ENCODE data around the gene PYY.
"Not testable (repeated sequence)": the region's sequence is repeated elsewhere in the genome, so short reads cannot be mapped to it uniquely, and the experiment has no call there.

The PYY gene

DNA sequence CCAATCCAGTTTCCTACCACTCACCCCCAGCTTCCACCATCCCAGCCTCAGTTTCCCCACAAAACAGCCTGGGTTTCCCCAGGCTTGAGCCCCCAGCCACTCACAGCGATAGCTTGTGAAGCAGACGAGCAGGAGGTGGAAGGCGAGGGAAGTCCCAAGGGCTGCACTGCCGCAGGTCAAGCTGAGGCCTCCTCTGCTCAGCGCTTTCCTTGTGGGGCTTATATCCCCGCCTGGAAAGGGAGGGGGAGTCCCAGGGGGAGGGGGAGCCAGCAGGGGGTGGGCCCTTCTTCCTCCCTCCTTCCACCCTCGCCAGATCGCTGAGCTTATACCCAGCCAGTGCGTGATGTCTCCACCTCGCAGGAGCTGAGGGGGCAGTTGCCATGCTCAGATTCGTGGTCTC lies at the start of gene PYY:
TSS of gene PYY (minus strand) at position 195 of the 400 bp plus-strand sequence. CDS start 457 bp downstream, outside the sequence.
- DNase-seq: no peak

DNA sequence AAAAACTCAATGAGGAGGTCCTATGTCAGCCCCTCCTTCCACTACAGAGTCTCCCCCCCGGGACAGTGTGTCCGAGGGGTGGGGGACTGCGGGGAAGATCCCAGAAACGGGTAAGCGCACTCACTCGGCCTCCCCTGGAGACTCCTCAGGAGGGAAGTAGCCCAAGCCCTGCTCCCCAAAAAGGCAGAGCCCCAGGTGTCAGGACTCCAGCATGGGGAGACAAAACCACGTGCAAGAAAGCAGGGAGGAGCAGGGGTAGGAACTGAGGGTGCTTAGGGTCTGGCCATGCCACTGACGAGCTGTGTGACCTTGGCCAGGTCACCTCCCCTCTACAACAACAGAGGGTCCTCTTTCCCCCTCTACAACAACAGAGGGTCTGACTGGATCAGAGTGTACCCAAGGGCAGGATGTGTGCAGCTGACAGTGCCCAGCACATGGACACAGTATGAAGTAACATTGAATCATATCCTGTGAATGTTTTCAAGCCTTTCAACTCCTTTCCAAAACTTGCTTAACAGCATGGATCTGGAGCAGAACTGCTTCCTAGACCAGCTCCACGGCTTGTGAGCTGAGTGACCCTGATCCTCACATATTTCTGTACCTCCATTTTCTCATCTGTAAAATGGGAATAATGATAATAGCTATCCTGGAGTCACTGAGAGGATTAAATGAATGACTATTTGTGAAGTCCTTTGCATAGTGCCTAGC lies 48.6 kb upstream of the PYY start:
- no peak for DNase-seq

DNA sequence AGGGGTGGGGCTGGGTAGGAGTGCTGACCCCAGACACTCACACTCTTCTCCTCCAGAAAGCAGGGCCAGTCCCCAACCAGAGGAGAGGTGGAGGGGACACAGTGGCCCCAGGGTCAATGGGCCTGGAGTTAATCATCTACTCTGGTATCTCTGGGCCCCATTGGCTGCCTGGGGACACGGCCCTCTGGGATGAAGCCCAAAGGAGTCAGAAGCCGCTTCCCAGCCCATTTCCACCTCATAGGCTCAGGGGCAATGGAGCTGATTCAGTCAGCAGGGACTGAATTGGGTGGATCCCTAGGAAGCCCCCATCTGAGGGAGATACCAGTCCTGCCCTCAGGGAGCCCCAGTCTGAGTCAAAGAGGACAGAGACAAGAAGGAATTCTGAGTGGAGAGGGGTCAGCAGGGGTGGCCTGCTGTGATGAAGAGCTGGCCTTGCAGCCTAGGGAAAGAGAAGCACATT lies 47.8 kb upstream of the PYY start:
- DNase-seq: no peak

DNA sequence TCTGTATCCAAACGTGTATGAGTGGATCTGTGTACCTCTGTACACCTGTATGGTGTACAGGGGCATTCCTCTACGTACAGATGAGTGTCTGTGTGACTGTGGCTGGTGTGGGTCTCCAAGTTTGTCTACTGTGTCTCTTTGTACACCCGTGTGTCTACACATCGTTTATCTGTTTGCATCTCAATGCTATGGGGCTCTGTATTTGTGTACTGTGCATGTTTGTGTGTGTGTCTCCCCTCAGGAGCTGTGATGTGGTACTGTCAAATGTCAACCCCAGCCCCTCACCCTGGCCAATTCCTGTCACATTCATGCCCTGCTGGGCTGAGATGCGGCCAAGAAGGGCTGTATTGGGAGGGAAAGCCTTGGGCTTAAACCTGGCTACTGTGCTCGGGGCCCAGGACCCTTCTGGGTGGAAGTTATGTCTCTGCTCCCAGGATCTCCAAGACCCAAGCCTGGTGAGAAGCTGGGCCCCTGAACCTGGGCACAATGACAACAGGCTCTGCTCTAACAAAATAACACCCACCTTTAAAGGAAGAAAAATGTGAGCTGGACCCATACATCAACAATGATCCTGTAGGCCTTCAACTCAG lies 47.2 kb upstream of the PYY start:
- DNase-seq: no peak

DNA sequence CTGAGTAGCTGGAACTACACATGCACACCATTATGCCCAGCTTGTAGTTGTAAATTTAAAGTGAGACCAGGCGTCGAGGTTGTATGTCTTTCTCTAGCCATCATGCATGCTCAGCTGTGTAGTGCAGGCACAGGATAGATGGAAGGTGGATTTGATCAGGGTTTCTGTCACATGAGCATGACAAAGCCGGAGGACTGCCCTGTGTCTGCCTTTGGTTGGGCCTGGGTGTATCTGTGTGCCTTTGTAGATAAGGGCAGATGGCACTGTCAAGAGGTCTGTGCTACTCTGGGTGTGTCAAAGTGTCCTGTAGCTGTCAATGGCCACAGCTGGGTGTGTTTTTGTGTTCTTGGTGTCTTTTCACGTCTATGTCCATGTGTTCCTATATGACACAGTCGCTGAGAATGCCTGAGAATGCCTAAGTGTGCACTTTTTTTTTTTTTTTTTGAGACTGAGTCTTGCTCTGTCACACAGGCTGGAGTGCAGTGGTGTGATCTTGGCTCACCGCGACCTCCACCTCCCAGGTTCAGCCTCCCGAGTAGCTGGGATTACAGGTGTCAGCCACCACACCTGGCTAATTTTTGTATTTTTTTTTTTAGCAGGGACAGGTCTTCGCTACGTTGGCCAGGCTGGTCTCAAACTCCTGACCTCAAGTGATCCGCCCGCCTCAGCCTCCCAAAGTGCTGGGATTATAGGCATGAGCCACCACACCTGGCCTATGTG lies 46.6 kb upstream of the PYY start:
- no peak for DNase-seq

DNA sequence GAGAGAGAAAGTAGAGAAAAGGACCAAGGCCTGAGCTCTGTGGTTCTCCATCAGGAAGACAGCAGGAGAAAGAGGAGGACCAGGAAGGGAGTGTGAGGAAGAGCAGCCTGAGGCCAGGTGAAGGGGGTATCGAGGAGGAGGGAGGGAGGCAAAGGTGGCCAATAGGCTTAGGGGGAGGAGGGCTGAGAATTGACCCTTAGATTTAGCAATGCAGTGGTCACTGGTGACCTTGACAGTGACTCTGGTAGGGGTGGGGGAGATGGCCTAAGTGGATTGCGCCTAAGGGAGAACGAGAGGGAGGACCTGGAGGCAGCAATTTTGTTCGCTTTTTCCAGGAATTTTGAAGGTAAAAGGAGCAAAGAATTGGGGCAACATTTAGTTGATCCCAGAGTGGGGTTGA lies 45.3 kb upstream of the PYY start:
- DNase-seq: no peak

DNA sequence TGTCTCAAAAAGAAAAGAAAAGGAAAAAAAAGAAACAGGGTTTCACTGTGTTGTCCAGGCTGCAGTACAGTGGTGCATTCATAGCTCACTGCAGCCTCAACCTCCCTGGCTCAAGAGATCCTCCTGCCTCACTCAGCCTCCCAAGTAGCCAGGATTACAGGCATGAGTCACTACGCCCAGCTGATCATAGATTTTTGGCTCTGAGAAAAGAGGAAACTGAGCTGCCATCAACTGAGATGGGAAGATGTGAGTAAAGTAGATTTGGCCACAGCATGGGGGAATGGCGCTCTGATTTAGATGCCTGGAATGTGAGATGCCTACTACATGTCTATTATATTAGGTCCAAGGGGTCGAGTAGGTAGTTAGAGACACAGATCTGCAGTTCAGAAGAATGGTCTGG lies 44.8 kb upstream of the PYY start:
- DNase-seq: no peak

- DNase-seq: not testable (repeated sequence)
Observed at GRCh38 chr17:43997180-43997579, 43.4 kb upstream of the PYY start.

DNA sequence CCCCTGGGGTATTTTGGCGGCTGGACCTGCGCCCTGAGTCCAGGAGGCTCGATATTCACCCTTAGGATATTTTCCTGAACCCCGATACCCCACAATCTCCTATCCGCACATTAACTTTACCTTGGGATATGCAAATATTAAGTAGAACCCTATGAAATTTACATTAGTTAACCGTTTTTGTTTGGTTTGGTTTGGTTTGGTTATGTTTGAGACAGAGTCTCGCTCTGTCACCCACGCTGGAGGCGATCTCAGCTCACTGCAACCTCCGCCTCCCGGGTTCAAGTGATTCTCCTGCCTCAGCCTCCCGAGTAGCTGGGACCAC lies 41.4 kb upstream of the PYY start:
- DNase-seq: no peak

DNA sequence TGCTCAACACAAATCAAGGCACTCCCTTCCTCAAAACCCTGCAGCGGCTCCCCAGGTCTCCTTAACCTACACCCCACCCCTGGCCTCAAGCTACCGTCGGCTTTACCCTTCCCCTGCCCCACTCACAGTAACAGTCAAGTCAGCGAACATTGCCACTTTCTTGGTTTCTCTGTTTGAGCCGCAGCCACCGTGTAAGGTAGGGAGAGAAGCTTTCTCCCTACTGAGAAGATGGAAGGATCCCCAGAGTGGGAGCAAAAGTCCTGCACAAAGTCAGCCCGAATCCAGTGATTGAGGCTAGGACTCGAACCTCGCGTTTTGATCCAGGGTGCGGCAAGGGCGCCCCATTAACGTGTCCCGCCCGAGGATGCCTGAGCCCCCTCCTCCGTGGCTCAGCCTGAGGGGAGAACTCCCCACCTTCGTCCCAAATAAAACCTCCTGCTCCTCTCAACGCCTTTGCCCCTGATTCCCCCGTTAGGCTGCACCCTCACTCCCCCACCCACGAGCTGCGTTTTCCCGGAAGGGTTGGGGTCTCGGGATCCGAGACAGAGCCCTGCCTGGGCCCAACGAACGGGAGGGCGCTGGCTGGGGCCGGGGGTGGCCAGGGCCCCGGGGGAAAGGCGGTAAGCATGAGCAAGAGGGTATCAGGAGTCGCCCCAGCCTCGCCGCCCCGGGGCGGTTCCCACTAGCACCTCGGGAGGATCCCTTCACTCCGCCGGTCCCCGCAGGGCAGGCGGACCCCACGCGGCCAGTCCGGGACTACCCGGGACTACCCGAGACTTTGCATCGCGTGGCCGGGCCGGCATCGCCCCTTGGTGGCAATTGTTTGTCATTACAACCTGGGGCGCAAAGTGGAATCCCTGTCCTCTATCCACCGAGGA lies 40.8 kb upstream of the PYY start:
- DNase-seq: no peak

GRCh38 chr17:43992641-43993040 lies 38.9 kb upstream of the PYY start:
- DNase-seq: no peak

GRCh38 chr17:43988301-43988700 lies 34.6 kb upstream of the PYY start:
- DNase-seq: no peak

DNA sequence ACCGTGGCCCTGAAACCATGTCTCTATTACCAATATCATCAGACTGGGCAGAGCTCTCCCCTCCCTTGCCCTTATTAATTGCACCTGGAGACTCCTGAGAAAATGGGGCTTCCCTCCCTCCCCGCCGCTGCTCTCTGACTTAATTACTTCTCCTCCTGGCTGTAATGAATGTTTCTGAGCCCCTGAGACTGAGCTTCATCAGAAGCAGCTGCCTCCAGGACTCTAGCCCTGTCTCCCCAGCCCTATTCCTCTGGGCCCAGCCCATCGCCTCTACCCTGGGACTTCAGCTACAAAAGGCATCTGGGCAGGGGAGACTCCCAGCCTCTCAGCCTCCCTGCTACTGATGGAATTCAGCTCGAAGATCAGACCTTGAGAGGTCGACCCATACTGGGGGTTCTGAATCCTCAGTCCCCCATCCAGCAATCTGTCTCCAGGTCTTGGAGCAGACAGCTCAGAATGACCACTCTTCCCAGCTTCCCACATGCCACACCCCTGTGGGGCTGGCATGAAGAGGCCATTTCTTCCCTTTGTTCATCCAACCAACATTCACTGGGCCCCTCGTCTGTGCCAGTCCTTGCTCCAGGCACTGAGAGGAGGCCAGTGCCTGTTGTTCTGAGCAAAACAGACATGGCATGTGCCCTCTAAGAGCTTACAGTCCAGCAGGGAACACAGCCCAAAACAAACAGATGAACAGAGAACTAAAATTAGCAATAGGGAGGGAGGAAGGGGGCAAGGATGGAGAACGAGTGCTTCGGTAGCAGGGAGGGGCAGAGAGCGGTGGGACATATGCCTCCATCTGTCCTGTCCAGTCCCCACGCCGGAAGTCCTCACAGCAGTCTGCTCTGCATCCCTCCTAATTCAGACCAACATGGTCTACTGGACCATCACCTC lies 33.6 kb upstream of the PYY start:
- DNase-seq: no peak

GRCh38 chr17:43986225-43986981 lies 32.7 kb upstream of the PYY start:
- no peak for DNase-seq

DNA sequence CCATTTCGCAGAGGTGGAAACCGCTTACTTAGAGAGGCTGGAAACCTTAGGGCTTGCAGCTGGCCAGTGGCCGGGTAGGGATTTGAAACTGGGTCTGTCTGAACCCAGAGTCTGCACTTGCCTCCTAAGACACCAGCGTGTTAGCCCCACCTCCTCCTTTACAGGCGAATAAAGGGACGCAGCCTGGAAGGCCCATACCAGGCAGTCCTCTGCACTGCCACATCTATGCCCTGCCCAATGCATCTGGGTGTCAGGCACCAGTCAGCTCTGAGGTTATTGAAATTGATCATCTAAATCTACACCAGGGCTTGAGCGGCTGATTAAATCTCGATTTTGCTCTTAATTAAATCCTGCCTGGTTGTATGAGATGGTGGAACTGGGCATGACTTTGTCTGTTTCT lies 30.8 kb upstream of the PYY start:
- no peak for DNase-seq

DNA sequence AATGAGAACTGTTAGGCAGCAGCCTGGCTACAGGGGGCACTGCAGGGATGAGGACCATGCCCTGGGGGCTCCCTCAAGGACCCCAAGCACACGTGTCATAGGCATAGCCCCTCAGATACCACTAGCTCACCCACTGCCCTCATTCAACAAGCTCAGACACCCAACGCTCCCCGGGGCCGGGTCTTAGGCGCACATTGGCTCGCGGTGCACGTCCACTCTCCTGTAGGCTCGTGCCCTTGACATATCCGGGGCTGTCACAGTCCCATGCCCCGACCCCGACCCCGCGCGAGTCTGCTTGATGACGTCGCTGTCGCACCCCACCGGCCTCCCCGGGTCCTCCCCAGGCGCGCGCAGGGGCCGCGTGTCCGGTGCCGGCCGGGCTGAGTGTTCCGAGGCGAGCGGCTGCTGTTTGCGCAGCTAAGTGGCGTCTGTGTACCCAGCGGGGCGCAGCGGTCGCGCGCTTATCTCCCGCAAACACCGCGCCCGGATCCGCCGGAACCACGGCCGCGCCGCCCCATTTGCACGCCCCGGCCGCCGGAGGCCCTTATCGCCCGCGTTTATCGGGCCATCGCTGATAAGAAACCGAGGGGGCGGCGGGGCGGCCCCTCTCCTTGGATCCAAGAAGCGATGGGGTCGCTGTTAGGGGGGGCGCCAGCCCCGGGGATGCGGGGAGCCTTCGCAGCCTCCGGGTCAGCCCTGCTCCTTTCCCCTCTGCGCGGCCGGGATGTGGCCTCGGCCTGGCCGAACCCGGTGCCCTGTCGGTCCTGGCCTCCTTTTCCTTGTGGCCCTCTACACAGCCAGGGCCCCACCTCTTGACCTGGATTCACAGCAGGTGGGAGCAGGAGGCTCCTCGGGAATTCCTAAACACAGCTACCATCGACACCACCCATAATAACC lies 30.0 kb upstream of the PYY start:
- no peak for DNase-seq

GRCh38 chr17:43983196-43983514 lies 29.4 kb upstream of the PYY start:
- no peak for DNase-seq

GRCh38 chr17:43982171-43982570 lies 28.4 kb upstream of the PYY start:
- DNase-seq: no peak

- no peak for DNase-seq
Observed at GRCh38 chr17:43979671-43980070, 25.9 kb upstream of the PYY start.

DNA sequence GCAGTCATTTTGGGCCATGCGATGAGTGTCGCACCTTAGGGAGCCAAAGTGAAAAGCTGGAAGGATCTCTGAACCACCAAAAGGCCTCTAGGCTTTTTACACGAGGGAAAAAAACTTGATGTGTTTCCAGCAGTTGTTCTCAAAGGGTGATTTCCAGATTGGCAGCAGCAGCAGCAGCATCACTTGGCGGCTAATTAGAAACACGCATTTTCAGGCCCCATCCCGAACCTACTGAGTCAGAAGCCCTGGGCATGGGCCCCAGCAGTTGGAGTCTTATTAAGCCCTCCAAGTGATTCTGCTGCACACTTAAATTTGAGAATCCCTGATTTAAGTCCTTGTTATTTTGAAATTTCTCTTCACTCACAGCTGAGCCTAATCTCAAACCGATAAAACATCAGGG lies 25.3 kb upstream of the PYY start:
- no peak for DNase-seq

- no peak for DNase-seq
Observed at GRCh38 chr17:43978078-43978477, 24.3 kb upstream of the PYY start.
